Measurements from ENCODE around the gene SSR1.

SSR1 gene

DNA sequence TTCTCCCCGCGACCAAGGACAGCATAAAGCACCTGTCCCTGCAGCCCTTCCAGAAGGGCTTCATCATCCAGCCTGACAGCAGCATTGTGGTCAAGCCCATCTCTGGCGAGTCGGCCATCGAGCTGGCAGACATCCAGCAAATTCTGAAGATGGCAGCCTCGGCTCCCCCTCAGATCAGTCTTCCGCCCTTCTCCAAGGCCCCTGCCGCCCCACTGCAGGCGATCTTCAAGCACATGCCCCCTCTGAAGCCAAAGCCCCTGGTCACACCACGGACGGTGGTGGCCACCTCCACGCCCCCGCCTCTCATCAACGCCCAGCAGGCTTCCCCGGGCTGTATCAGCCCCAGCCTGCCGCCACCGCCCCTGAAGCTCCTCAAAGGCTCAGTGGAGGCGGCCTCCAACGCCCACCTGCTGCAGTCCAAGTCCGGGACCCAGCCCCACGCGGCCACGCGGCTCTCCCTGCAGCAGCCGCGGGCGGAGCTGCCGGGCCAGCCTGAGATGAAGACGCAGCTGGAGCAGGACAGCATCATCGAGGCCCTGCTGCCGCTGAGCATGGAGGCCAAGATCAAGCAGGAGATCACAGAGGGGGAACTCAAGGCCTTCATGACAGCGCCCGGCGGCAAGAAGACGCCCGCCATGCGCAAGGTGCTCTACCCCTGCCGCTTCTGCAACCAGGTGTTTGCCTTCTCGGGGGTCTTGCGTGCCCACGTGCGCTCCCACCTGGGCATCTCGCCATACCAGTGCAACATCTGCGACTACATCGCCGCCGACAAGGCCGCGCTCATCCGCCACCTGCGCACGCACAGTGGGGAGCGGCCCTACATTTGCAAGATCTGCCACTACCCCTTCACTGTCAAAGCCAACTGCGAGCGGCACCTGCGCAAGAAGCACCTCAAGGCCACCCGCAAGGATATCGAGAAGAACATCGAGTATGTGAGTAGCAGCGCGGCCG, 83.3 kb downstream of the SSR1 start:
- H3K9me3 ChIP-seq = no peaks in the 10 kb centered on the region
- in situ Hi-C loops (cut with MboI; ENCODE audit: low sequenced_read_pairs) = no loop called here
- H3K4me1 ChIP-seq = no peaks in the 10 kb centered on the region
- H3K36me3 ChIP-seq (replicated peaks) = peaks cover 63% of the 10 kb centered on the region
- no peak for DNase-seq (ENCODE audit: low spot score in 2 of 2)
- H3K27me3 ChIP-seq (ENCODE audit: low read depth) = no peaks in the 10 kb centered on the region
- no peak overlapping the region for H3K4me3 ChIP-seq

DNA sequence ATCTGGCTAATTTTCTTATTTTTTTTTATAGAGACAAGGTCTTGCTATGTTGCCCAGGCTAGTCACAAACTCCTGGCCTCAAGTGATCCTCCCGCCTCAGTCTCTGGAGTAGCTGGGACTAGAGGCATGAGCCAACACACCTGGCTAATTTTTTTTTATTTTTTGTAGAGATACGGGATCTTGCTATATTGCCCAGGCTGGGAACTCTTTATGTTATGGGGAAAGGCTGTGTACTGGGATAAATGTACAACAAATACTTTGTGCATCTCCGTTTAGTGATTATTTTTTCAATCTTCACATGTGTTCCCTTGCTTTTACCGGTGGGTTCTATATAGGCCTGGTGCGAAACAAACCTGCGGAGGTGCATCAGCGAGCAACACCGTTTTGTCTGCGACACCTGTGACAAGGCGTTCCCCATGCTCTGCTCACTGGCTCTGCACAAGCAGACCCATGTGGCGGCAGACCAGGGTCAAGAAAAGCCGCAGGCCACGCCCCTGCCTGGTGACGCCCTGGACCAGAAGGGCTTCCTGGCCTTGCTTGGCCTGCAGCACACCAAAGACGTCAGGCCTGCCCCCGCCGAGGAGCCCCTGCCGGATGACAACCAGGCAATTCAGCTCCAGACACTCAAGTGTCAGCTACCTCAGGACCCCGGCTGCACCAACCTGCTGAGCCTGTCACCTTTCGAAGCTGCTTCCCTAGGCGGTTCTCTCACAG, 84.2 kb downstream of the SSR1 start:
- Histone ChIP-seq H3K4me3 (no peak overlapping the region), H3K27me3 (ENCODE audit: low read depth) (no peaks in the 10 kb centered on the region), H3K4me1 (no peaks in the 10 kb centered on the region), H3K36me3 (replicated peaks) (peaks cover 60% of the 10 kb centered on the region), H3K9me3 (no peaks in the 10 kb centered on the region)
- no peak for DNase-seq (ENCODE audit: low spot score in 2 of 2)
- in situ Hi-C loops (cut with MboI; ENCODE audit: low sequenced_read_pairs) = no loop called here

DNA sequence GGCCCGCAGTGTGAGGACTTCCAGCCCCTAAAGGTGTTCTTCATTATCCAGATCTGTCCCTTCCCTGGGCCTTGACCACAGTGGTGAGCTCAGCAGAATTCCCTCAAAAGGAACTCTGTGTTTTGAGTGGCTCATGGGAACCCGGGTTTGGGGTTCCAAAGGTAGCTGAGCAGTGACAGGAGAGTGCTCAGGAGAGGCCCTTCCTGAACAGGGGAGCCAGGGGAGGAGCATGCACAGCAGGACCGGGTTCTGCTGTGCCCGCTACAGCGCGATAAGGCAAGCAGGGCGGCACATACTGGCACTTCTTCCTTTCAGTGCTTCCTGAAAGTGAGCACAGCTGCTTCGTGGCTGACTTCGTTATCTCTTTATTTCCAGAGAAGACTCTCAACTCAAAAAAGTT, 88.3 kb downstream of the SSR1 start:
- in situ Hi-C loops (cut with MboI; ENCODE audit: low sequenced_read_pairs) = no loop called here
- Histone ChIP-seq H3K36me3 (replicated peaks) (peaks cover 34% of the 10 kb centered on the region), H3K27me3 (ENCODE audit: low read depth) (no peaks in the 10 kb centered on the region)

DNA sequence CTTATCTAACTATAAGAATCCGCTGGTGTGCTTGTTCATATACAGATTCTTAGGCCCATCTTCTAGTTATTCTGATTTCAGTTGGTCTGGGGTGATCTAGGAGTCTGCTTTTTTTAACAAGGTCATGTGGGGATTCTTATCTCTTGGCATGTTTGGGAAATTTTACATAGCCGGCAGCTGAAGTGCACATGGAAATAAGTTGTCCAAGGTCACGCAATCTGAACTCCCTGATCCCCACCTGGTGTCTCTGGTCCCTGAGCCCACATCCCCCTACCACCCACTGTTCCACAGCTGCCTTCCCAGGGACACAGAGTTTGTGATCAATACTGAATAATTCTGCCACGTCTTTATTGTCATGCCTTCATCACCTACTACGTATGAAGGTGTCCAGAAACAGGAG, 90.8 kb downstream of the SSR1 start:
- Histone ChIP-seq H3K36me3 (replicated peaks) (peaks cover 17% of the 10 kb centered on the region), H3K4me3 (no peak overlapping the region), H3K4me1 (no peaks in the 10 kb centered on the region), H3K9me3 (no peaks in the 10 kb centered on the region), H3K27me3 (ENCODE audit: low read depth) (no peaks in the 10 kb centered on the region)
- in situ Hi-C loops (cut with MboI; ENCODE audit: low sequenced_read_pairs) = no loop called here
- DNase-seq (ENCODE audit: low spot score in 2 of 2) = no peak

More for the DNA sequence above, 88.3 kb downstream of the SSR1 start:
- no peak for DNase-seq (ENCODE audit: low spot score in 2 of 2)
- no peaks in the 10 kb centered on the region for H3K9me3 ChIP-seq
- no peaks in the 10 kb centered on the region for H3K4me1 ChIP-seq
- no peak overlapping the region for H3K4me3 ChIP-seq

DNA sequence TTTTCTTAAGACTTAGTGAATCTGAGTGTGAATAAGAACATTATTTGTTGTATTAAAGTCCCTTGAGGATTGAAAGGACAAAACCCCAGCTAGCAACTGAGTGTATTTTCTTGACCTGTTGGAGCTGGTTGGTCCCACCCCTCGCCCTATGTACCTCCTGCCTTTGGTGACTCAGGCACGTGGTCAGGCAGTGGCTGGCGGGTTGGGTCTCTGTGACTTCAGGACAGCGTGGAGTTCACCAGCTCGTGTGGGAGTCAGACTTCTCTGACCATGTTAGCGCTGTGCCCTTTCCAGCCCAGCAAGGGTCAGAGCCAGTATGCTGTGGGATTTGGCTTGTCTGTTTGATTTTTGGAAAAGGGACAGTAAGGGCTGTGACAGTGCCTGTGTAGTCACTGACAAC, 93.7 kb downstream of the SSR1 start:
- H3K36me3 ChIP-seq (replicated peaks) = peaks cover 24% of the 10 kb centered on the region
- H3K9me3 ChIP-seq = no peaks in the 10 kb centered on the region
- H3K4me1 ChIP-seq = no peaks in the 10 kb centered on the region
- no peaks in the 10 kb centered on the region for H3K27me3 ChIP-seq (ENCODE audit: low read depth)
- no peak overlapping the region for H3K4me3 ChIP-seq
- DNase-seq (ENCODE audit: low spot score in 2 of 2) = no peak
- in situ Hi-C loops (cut with MboI; ENCODE audit: low sequenced_read_pairs) = no loop called here

DNA sequence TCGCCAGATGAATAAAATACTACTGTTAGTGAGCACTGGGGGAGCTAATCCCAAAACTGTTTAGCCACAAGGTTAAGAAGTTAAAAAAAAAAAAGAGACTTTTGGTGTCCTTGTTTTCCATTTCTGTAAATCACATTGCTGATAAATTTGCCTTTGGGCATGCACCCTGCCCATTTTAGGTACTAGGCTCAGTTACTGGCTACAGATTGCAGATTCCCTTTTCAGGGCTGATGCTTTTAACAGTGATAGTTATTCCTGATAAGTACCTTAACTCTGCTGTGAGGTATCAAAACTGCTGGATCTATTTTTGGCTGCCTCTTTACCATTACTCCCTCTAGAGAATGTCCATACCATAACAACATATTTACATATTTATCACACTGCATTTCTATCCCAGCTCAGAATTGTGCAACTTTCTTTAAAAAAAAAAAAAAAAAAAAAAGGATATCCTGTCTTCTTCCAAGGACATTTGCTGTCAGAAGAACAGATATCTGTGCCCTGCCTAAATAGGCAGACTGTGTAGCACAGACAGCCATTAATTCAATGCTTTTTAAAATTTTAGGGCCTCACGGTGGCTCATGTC, 94.5 kb downstream of the SSR1 start:
- no peak for DNase-seq (ENCODE audit: low spot score in 2 of 2)
- Histone ChIP-seq H3K4me1 (no peaks in the 10 kb centered on the region), H3K27me3 (ENCODE audit: low read depth) (no peaks in the 10 kb centered on the region), H3K36me3 (replicated peaks) (peaks cover 33% of the 10 kb centered on the region), H3K4me3 (no peak overlapping the region), H3K9me3 (no peaks in the 10 kb centered on the region)
- in situ Hi-C loops (cut with MboI; ENCODE audit: low sequenced_read_pairs) = no loop called here
